H9 (cell line): ENCODE results near the gene BRD9. TPM values are rescaled to one million over a fixed set of nuclear protein-coding genes. Genes with fewer than 3 reads are reported as not detected.

ENCODE experiments used
- DNase-seq: peaks from one replicate; pipeline ENCODE4 v3.0.0-alpha.2; 2017
- H2AFZ ChIP-seq: one replicate; pipeline ENCODE4 v1.6.1; 2013; ENCODE audit warnings: mild to moderate bottlenecking, low read length, control low read depth, moderate library complexity
- H2AK5ac ChIP-seq: 2 replicates; pipeline ENCODE4 v1.6.1; 2013; ENCODE audit warnings: low read length, control low read depth, mixed read lengths; ENCODE audit not compliant: insufficient read length
- H2BK120ac ChIP-seq: one replicate; pipeline ENCODE4 v1.6.1; 2013; ENCODE audit warnings: low read depth, mild to moderate bottlenecking, low read length, control low read depth, inconsistent platforms; ENCODE audit not compliant: poor library complexity, severe bottlenecking
- H2BK12ac ChIP-seq: 2 replicates; pipeline ENCODE4 v1.6.1; 2013; ENCODE audit warnings: low read length, control low read depth, mixed read lengths, low read depth; ENCODE audit not compliant: insufficient read length
- H2BK15ac ChIP-seq: 2 replicates; pipeline ENCODE4 v1.6.1; 2013; ENCODE audit warnings: low read depth, low read length, control low read depth
- H2BK20ac ChIP-seq: one replicate; pipeline ENCODE4 v1.6.1; 2013; ENCODE audit warnings: low read depth, mild to moderate bottlenecking, low read length, control low read depth, inconsistent platforms; ENCODE audit not compliant: poor library complexity, severe bottlenecking
- H2BK5ac ChIP-seq: 2 replicates; pipeline ENCODE4 v1.6.1; 2013; ENCODE audit warnings: low read length, control low read depth, mixed read lengths; ENCODE audit not compliant: insufficient read length
- H3K14ac ChIP-seq: 2 replicates; pipeline ENCODE4 v1.6.1; 2013; ENCODE audit warnings: low read length, control low read depth; ENCODE audit not compliant: insufficient read depth
- H3K18ac ChIP-seq: 2 replicates; pipeline ENCODE4 v1.6.1; 2013; ENCODE audit warnings: low read depth, mild to moderate bottlenecking, mixed read lengths, low read length, control low read depth; ENCODE audit not compliant: insufficient read length
- H3K23ac ChIP-seq: 2 replicates; pipeline ENCODE4 v1.6.1; 2013; ENCODE audit warnings: low read length, control low read depth, mixed read lengths, low read depth; ENCODE audit not compliant: insufficient read length
- H3K23me2 ChIP-seq: 2 replicates; pipeline ENCODE4 v1.6.1; 2013; ENCODE audit warnings: low read depth, mild to moderate bottlenecking, mixed read lengths, low read length, control low read depth; ENCODE audit not compliant: insufficient read length, poor library complexity, severe bottlenecking
- H3K27ac ChIP-seq: 2 replicates; pipeline ENCODE4 v1.5.1; 2013; ENCODE audit warnings: low read length, control low read depth, mixed read lengths, low read depth; ENCODE audit not compliant: insufficient read length
- H3K27me3 ChIP-seq: 2 replicates; pipeline ENCODE4 v1.6.1; 2013; ENCODE audit warnings: low read length, control low read depth, inconsistent platforms; ENCODE audit not compliant: insufficient read depth
- H3K4ac ChIP-seq: 2 replicates; pipeline ENCODE4 v1.6.1; 2013; ENCODE audit warnings: low read depth, mild to moderate bottlenecking, control low read depth, inconsistent platforms, low read length, moderate library complexity
- H3K4me1 ChIP-seq: 2 replicates; pipeline ENCODE4 v1.6.1; 2013; ENCODE audit warnings: low read length, control low read depth, inconsistent platforms; ENCODE audit not compliant: insufficient read depth
- H3K4me2 ChIP-seq: 2 replicates; pipeline ENCODE4 v1.6.1; 2013; ENCODE audit warnings: low read length, control low read depth, mixed read lengths; ENCODE audit not compliant: insufficient read length, insufficient read depth
- H3K56ac ChIP-seq: 2 replicates; pipeline ENCODE4 v1.6.1; 2013; ENCODE audit warnings: low read depth, mild to moderate bottlenecking, mixed read lengths, low read length, control low read depth; ENCODE audit not compliant: insufficient read length
- H3K79me1 ChIP-seq: 2 replicates; pipeline ENCODE4 v1.6.1; 2013; ENCODE audit warnings: low read depth, mild to moderate bottlenecking, moderate library complexity, low read length, control low read depth, inconsistent platforms; ENCODE audit not compliant: insufficient read depth, poor library complexity, severe bottlenecking
- H3K79me2 ChIP-seq: 2 replicates; pipeline ENCODE4 v1.6.1; 2013; ENCODE audit warnings: low read length, control low read depth, inconsistent platforms; ENCODE audit not compliant: insufficient read depth
- H3K9ac ChIP-seq: 2 replicates; pipeline ENCODE4 v1.6.1; 2013; ENCODE audit warnings: low read length, control low read depth, mixed read lengths; ENCODE audit not compliant: insufficient read length; ENCODE audit errors: extremely low read depth
- H3K9me3 ChIP-seq: one replicate; pipeline ENCODE4 v1.6.1; 2013; ENCODE audit warnings: low read depth, low read length, inconsistent platforms; ENCODE audit not compliant: control insufficient read depth
- H3T11ph ChIP-seq: one replicate; pipeline ENCODE4 v1.6.1; 2013; ENCODE audit warnings: mild to moderate bottlenecking, low read length, control low read depth, inconsistent platforms
- H4K20me1 ChIP-seq: one replicate; pipeline ENCODE4 v1.6.1; 2013; ENCODE audit not compliant: control insufficient read depth, insufficient read length, insufficient read depth
- H4K5ac ChIP-seq: 2 replicates; pipeline ENCODE4 v1.6.1; 2013; ENCODE audit warnings: low read depth, mild to moderate bottlenecking, mixed read lengths, low read length, control low read depth; ENCODE audit not compliant: insufficient read length
- H4K8ac ChIP-seq: replicated peaks from 2 replicates; pipeline ENCODE4 v1.6.1; 2013; ENCODE audit warnings: low read length, control low read depth, mixed read lengths, low read depth; ENCODE audit not compliant: insufficient read length
- H4K91ac ChIP-seq: 2 replicates; pipeline ENCODE4 v1.6.1; 2013; ENCODE audit warnings: low read depth, mild to moderate bottlenecking, moderate library complexity, mixed read lengths, low read length, control low read depth; ENCODE audit not compliant: insufficient read length
- H3K27ac Mint-ChIP-seq, 3 experiments: 2 replicates in 2 of 3; 3 replicates in 1 of 3; pipeline ENCODE4 v1.8.0; 2020 to 2021; ENCODE audit warnings: mixed read lengths in 3 of 3, mild to moderate bottlenecking in 1 of 3, moderate library complexity in 1 of 3
- H3K27me3 Mint-ChIP-seq: 2 replicates; pipeline ENCODE4 v1.8.0; 2021; ENCODE audit warnings: low read depth, mild to moderate bottlenecking, moderate library complexity, mixed read lengths
- H3K36me3 Mint-ChIP-seq, 3 experiments: 2 replicates in 2 of 3; 3 replicates in 1 of 3; pipeline ENCODE4 v1.8.0; 2020 to 2021; ENCODE audit warnings: low read depth in 3 of 3, mixed read lengths in 3 of 3; ENCODE audit not compliant: insufficient read depth in 1 of 3
- H3K4me1 Mint-ChIP-seq, 2 experiments: 2 replicates each; pipeline ENCODE4 v1.8.0; 2020; ENCODE audit warnings: mixed read lengths in 2 of 2
- H3K4me3 Mint-ChIP-seq, 2 experiments: 2 replicates in 1 of 2; 3 replicates in 1 of 2; pipeline ENCODE4 v1.8.0; 2020 to 2021; ENCODE audit warnings: mild to moderate bottlenecking in 2 of 2, mixed read lengths in 2 of 2, moderate library complexity in 1 of 2
- H3K9me3 Mint-ChIP-seq, 2 experiments: 2 replicates in 1 of 2; 3 replicates in 1 of 2; pipeline ENCODE4 v1.8.0; 2020; ENCODE audit warnings: mild to moderate bottlenecking in 2 of 2, mixed read lengths in 2 of 2, moderate library complexity in 1 of 2
- WGBS: extraction: QIAGEN DNeasy Blood & Tissue Kit; methylation state at CpG from one replicate; pipeline ENCODE4 v1.1.7; 2013; ENCODE audit warnings: missing lambda C conversion rate, low lambda C conversion rate, mixed read lengths; ENCODE audit not compliant: insufficient read length; ENCODE audit errors: extremely low coverage; 5-methylcytosine and 5-hydroxymethylcytosine counted together
- total RNA-seq: library from RNA; stranded (reverse); gene quantifications from 2 replicates; pipeline ENCODE4 v1.2.1, GENCODE V29; 2021
- TF ChIP-seq, protein P1 (sequence below): fragments of 200-600 bp; sonication (generic); conservative IDR thresholded peaks from 3 replicates; pipeline ENCODE4 v1.8.0; 2021; ENCODE audit warnings: antibody characterized with exemption, mild to moderate bottlenecking

The BRD9 gene
- total RNA-seq, 1 experiment from 2014 or later = 70.5 TPM

DNA sequence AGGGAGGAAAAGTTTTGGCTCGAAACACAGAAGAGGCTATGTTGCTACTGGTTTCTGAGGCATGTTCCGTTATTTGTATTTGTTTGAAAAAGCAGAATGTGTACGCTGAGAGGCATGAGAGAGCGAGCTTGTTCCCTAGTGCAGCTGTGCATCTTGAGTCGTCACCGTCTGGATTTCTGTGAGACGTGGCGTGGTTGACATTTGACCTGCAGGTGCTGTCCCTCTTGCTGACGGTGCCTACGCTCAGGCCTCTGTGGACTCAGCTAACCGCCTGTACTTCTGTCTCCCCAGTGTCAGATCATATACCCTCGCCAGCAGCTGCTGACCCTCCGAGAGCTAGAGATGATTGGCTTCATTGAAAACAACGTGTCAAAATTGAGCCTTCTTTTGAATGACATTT is 21.6 kb upstream of the BRD9 start:
- H3K79me2 ChIP-seq = no peaks in the 10 kb centered on the region
- WGBS = no CpG with 5 or more reads among the region's 14 CpGs
- no peak overlapping the region for H4K8ac ChIP-seq
- H3K27ac ChIP-seq = no peak overlapping the region
- Mint-ChIP-seq H3K27ac (no peak overlapping the region), H3K36me3 (peaks cover 34 to 92% (median 83%) of the 10 kb centered on the region in 3 experiments), H3K4me1 (peaks cover 3 to 4% of the 10 kb centered on the region in 2 experiments), H3K27me3 (no peaks in the 10 kb centered on the region), H3K9me3 (no peaks in the 10 kb centered on the region), H3K4me3 (no peak overlapping the region)
- H4K20me1 ChIP-seq = no peaks in the 10 kb centered on the region
- H2BK12ac ChIP-seq = no peak overlapping the region
- no peak overlapping the region for H3K18ac ChIP-seq
- no peak for DNase-seq
- TF ChIP-seq, protein P1, sequence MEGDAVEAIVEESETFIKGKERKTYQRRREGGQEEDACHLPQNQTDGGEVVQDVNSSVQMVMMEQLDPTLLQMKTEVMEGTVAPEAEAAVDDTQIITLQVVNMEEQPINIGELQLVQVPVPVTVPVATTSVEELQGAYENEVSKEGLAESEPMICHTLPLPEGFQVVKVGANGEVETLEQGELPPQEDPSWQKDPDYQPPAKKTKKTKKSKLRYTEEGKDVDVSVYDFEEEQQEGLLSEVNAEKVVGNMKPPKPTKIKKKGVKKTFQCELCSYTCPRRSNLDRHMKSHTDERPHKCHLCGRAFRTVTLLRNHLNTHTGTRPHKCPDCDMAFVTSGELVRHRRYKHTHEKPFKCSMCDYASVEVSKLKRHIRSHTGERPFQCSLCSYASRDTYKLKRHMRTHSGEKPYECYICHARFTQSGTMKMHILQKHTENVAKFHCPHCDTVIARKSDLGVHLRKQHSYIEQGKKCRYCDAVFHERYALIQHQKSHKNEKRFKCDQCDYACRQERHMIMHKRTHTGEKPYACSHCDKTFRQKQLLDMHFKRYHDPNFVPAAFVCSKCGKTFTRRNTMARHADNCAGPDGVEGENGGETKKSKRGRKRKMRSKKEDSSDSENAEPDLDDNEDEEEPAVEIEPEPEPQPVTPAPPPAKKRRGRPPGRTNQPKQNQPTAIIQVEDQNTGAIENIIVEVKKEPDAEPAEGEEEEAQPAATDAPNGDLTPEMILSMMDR = no peak
- no peaks in the 10 kb centered on the region for H3K9me3 ChIP-seq
- no peaks in the 10 kb centered on the region for H3K27me3 ChIP-seq
- H3K23ac ChIP-seq = no peak overlapping the region
- no peak overlapping the region for H3K56ac ChIP-seq
- H4K91ac ChIP-seq = no peak overlapping the region
- no peak overlapping the region for H2BK20ac ChIP-seq
- no peak overlapping the region for H3K4me2 ChIP-seq
- H3K4ac ChIP-seq = no peak overlapping the region
- no peaks in the 10 kb centered on the region for H3K79me1 ChIP-seq
- H3K9ac ChIP-seq = no peak overlapping the region
- H4K5ac ChIP-seq = no peak overlapping the region
- no peak overlapping the region for H2AK5ac ChIP-seq
- H2BK5ac ChIP-seq = no peak overlapping the region
- H2AFZ ChIP-seq = no peak overlapping the region
- H2BK120ac ChIP-seq = no peak overlapping the region
- H3K14ac ChIP-seq = no peak overlapping the region
- no peak overlapping the region for H2BK15ac ChIP-seq
- H3K23me2 ChIP-seq = no peaks in the 10 kb centered on the region
- H3T11ph ChIP-seq = no peak overlapping the region
- H3K4me1 ChIP-seq = no peaks in the 10 kb centered on the region
